Left forelimb (tissue), 1 donor: ENCODE data around the gene PPM1L.
A peak's percentile ranks its signal among the peaks of the same experiment; 100 is the strongest.

ENCODE experiments used
- DNase-seq: peaks from one replicate; pipeline ENCODE4 v3.0.0-alpha.2; 2018; ENCODE audit warnings: low spot score

Gene PPM1L

GRCh38 chr3:161100994-161101393 lies 345.0 kb downstream of the PPM1L start:
- no peak for DNase-seq

DNA sequence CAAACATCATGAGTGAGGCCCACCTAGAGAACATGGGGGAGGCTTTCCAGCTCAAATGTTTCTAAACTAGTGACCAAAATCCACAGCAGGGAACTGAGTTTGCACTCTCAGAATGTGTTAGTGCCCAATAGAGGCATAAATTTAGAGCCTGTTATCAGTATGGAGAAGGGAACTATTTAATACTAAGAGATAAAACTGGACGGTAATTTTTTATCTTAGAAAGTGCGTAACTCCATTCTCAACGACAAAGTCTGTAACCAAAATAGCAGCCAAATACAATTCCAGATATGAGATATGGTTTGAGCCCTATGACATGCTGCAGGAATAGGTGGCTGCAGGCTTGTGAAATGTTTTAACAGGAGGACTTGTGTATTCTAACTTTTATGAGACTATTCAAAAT lies 345.6 kb downstream of the PPM1L start:
- DNase-seq: no peak

DNA sequence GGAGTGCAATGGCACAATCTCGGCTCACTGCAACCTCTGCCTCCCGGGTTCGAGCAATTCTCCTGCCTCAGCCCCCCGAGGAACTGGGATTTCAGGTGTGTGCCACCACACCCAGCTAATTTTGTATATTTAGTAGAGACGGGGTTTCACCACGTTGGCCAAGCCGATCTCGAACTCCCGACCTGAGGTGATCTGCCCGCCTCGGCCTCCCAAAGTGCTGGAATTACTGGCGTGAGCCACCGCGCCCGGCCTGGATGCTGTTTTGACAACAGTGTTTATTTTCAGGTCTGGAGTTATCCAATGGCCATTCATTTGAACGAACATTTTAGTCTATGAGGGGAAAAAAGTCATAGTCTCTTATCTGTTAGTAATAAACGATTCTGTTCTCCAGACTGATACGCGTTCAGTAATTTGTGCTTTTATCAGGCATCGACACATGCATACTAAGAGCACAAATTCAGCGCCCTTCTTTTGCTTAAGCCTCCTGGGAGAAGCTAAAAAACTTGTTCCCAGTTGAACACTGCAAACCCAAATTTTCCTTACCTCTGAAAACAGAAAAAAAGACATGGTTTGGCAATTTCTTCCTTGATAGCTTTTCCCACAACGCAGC lies 347.9 kb downstream of the PPM1L start:
- no peak for DNase-seq

- DNase-seq: peak; percentile 84
Observed at GRCh38 chr3:161104561-161105551, 348.8 kb downstream of the PPM1L start, which contains the start of gene B3GALNT1. B3GALNT1 (minus strand) TSS chr3:161105349; CDS start chr3:161086754, 18,595 bp downstream.

- DNase-seq: no peak
Observed at GRCh38 chr3:161107311-161107710, 351.3 kb downstream of the PPM1L start.

- no peak for DNase-seq
Observed at GRCh38 chr3:161108840-161109239, 352.8 kb downstream of the PPM1L start.

DNA sequence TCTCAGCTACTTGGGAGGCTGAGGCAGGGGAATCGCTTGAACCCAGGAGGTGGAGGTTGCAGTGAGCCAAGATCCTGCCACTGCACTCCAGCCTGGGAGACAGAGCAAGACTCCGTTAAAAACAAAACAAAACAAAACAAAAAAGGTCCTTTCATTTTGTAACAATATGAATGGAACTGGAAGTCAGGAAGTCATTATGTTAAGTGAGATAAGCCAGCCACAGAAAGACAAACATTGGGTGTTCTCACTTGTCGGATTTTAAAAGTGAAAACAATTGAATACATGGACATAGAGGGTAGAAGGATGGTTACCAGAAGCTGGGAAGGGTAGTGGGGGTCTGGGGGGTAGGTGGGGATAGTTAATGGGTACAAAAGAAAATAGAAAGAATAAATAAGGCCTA lies 361.6 kb downstream of the PPM1L start:
- DNase-seq: no peak

- DNase-seq: no peak
Observed at GRCh38 chr3:161126495-161126894, 370.5 kb downstream of the PPM1L start.
